ENCODE results near the gene RGS6. TPM values are rescaled to one million over a fixed set of nuclear protein-coding genes. Genes with fewer than 3 reads are reported as not detected.
A peak's percentile ranks its signal among the peaks of the same experiment; 100 is the strongest.

RGS6 gene
- polyA plus RNA-seq, 1 donor = 6.0 TPM

DNA sequence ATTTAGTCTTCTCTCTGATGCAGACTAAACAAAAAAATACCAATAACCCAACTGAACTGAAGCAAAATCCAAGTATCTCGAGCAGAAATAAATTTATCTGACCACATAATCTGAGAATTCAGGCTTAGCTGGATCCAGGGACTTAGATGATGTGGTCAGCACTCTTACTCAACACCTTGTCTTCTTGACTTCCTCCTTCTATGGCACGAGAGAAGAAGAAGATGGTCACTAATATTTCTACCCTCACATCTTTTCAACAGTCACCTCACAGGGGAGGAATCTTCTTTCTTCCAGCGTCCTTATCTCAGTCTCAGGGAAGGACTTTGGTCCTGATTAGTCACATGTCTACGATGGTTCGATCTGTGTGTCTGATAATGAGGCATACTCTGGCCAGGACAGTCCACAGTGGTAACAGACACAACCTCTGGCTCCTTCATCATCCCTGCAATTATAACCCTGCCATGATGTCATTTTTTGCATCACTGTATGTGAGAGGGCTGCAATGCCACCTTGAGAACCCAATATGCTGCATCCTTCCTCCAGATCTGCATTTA is 15.8 kb downstream of the RGS6 start:
- no peak for DNase-seq (ENCODE audit: low read depth)

DNA sequence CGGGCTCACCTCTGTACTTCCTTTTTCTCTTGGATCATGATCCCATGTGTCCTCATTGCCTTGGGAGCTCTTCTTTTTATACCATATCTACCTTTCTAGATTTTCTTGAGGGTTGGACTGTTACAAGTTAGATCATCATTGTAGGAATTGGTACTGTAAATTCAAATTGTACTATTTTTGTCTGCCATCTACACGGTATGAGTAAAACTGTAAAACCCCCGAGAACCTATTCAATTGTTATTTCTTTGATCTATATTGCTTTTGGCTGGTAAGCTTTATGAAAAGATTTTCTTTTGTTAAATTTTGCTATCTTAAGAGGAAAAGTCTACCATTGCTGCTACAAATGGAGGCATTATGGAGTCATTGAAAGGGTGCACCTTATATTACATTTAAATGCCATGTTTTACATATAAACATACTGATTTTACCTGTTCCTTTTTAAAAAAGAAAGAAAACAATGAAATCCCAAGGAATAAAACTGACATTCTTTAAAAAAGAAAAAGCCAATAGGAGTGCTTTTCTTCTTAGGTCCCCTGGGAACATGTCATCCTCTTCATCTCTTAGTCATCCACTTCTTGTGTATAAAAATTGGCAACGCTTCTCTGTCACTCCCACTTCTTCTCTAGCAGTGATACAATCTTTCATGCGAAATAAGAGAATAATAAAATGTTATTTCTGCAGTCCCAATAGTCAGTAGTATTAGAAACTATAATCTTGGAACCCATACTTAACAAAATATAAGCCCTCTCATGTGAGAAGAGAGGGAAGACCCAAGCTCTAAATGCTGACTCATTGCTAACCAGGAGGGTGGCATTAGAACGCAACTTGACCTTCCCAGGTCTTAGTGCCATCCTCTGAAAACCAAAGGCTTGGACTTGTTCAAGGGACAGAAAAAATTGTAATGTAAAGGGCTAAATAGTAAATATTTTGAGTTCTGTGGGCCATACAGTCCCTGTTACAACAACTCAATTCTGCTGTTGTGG is 20.4 kb downstream of the RGS6 start:
- no peak for DNase-seq (ENCODE audit: low read depth)

GRCh38 chr14:71956920-71957563 is 24.8 kb downstream of the RGS6 start:
- no peak for DNase-seq (ENCODE audit: low read depth)

GRCh38 chr14:71959055-71959454 is 26.8 kb downstream of the RGS6 start:
- DNase-seq (ENCODE audit: low read depth) = no peak

- DNase-seq (ENCODE audit: low read depth) = no peak
Measured at GRCh38 chr14:71960494-71961353, 28.5 kb downstream of the RGS6 start.

GRCh38 chr14:71961972-71962371 is 29.7 kb downstream of the RGS6 start:
- no peak for DNase-seq (ENCODE audit: low read depth)

GRCh38 chr14:71964716-71965115 is 32.5 kb downstream of the RGS6 start:
- DNase-seq (ENCODE audit: low read depth) = no peak

- DNase-seq (ENCODE audit: low read depth) = no peak
Measured at GRCh38 chr14:71966528-71966927, 34.3 kb downstream of the RGS6 start.

- DNase-seq (ENCODE audit: low read depth) = no peak
Measured at GRCh38 chr14:71967704-71968103, 35.5 kb downstream of the RGS6 start.

GRCh38 chr14:71970272-71970671 is 38.0 kb downstream of the RGS6 start:
- no peak for DNase-seq (ENCODE audit: low read depth)

DNA sequence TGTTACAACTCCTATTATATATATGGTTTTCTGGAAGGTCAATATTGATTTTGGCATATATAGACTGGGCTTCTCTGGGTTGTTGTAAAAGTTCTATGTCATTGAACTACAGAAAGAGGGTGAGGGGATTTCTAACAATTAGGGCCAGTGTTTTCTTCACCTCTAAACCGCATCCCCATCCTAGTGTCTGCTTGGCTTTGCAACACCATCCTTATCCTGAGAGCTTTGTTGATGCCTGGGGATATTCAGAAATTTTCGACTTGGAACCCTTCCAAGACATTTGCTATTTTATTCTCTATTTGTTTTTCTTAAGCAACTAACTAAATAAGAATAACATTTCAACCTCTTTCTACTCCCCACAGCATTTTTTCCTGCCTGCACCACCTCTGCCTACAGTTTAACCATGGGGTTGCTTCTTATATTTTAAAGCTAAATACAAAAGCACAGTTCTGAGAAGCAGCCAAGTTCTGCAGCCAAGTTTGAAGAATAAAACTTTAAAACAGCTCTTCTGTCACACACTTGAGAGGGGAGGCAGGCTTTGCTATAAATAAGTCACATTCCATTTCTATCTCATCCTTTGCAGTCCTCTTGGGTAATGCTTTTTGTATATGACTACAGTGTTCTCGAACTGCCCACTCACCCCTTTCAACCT is 53.4 kb downstream of the RGS6 start:
- peak; percentile 51 for DNase-seq (ENCODE audit: low read depth)

- DNase-seq (ENCODE audit: low read depth) = no peak
Measured at GRCh38 chr14:71988476-71988875, 56.2 kb downstream of the RGS6 start.

GRCh38 chr14:71988939-71989338 is 56.7 kb downstream of the RGS6 start:
- DNase-seq (ENCODE audit: low read depth) = no peak

DNA sequence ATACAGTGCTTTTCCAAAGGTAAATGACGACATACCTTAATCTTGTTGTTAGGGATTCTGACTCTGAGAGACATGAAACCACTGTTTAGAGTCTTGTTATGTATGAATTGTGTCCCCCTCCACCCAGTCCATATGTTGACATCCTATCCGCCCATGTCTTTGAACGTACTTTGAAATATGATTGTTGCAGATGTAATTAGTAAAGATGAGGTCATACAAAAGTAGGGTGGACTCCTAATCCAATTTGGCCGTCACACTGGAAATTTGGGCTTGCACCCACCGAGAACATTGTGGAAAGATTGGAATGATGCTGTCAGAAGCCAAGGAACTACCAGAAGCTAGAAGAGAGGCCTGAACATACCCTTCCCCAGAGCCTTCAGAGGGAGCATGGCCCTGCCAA is 62.2 kb downstream of the RGS6 start:
- no peak for DNase-seq (ENCODE audit: low read depth)

- no peak for DNase-seq (ENCODE audit: low read depth)
Measured at GRCh38 chr14:71995741-71996140, 63.5 kb downstream of the RGS6 start.

- no peak for DNase-seq (ENCODE audit: low read depth)
Measured at GRCh38 chr14:71996610-71997009, 64.4 kb downstream of the RGS6 start.

DNA sequence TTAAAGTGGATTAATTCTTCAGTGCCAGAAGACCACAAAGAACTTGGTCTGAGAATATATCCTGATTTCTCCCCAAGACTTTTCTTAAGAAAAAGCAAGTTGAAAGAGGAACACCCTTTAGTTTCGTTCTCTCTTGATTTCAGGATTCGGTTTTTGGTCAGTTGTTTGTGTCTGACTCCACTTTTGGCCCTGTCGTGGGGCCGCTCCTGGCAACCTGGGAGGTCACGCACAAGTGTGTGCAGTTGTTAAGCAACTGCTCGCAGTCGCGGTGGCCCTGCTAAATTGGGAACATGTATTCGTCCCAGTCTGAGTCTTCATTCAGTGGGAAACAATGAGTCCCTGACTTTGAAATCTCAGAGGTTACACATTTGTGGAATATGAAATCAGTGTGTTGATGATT is 68.7 kb downstream of the RGS6 start:
- DNase-seq (ENCODE audit: low read depth) = no peak

DNA sequence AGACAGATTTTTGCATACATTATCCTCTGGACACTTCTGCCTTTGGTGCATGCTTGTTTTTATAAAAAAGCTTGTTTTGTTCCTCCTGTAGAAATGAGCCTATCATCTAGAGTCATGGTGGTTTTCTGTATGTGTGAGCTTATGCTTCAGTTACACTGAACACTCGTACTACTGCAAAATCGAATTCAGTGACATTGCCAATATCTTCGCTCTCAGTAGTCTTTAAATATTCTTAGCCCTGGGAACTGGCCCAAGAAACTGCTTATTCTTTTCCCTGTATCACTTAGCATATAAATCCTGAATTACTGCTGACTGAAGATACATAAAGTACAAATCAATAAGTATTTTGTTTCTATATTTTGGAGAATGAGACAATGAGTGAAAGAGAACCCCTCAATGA is 70.5 kb downstream of the RGS6 start:
- DNase-seq (ENCODE audit: low read depth) = no peak

- no peak for DNase-seq (ENCODE audit: low read depth)
Measured at GRCh38 chr14:72008666-72009065, 76.4 kb downstream of the RGS6 start.

DNA sequence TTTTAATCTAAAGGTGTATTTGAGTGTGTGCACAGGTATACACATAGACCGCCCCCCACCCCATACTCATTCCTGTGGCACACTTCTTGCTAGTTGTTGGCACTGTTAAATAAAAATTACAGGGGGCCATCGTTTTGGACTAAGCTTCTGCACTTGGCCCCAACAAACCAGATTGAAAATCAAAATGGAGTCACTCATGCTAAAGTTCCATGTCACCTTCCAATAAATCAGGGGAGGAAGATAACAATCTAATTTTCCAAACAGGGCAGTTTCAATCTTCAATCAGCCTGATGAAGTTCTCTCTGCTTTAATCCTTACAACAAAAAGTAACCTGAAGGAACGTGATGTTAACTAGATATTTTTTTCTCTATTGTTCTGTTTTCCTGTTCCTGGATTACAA is 78.2 kb downstream of the RGS6 start:
- DNase-seq (ENCODE audit: low read depth) = no peak

- no peak for DNase-seq (ENCODE audit: low read depth)
Measured at GRCh38 chr14:72013721-72014345, 81.6 kb downstream of the RGS6 start.

Measured in forelimb muscle (tissue), 1 donor.